ENCODE measurements around the gene CHN2. TPM values are rescaled to one million over a fixed set of nuclear protein-coding genes. Genes with fewer than 3 reads are reported as not detected.

CHN2 gene
- polyA plus RNA-seq, 1 of the 3 experiments (the other 2 are of a cell fraction), result 0.02 TPM

GRCh38 chr7:29511851-29512250 lies 317.3 kb downstream of the CHN2 start (continued):
- TF ChIP-seq FOXJ3 (CRISPR knock-in tag; IDR thresholded peaks at IDR 0.05), result no peak
- TF ChIP-seq GABPA (IDR thresholded peaks at IDR 0.05; ENCODE audit: low read depth), result no peak

DNA sequence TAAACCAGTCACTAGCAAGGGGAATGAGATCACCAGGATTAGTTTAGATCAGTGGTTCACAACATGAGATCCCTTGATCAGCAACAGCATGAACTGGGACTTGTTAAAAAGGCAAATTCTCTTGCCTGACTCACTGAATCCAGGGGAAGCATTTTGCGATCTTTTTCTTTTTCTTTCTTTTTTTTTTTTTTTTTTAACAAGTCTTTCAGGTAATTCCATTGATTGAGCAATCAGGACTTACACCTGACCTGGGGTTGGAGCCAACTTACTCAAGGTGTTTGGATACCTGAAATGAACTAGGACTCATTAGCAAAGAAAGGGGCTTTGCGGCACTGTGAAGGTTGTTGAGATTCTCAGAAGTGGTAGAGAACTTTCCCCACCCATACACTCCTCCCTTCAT lies 321.9 kb downstream of the CHN2 start:
- Histone ChIP-seq H3K9ac (no peak overlapping the region), H3K27ac (ENCODE audit: low read depth in 2 of 2, low read length in 1 of 2) (no peak overlapping the region), H3K4me3 (ENCODE audit: low read depth in 2 of 2, low read length in 1 of 2) (no peak overlapping the region), H2AFZ (ENCODE audit: low read depth) (no peak overlapping the region), H3K79me2 (ENCODE audit: insufficient read depth) (no peaks in the 10 kb centered on the region), H3K4me2 (no peak overlapping the region), H4K20me1 (ENCODE audit: insufficient read depth) (no peaks in the 10 kb centered on the region), H3F3A (replicated peaks; ENCODE audit: insufficient read depth) (no peaks in the 10 kb centered on the region), H3K36me3 (replicated peaks in 1 of 2; ENCODE audit: control insufficient read depth in 1 of 2, insufficient read depth in 2 of 2, low read length in 1 of 2) (no peaks in the 10 kb centered on the region), H3K4me1 (ENCODE audit: control insufficient read depth in 1 of 2, insufficient read depth in 2 of 2, low read depth in 1 of 2, low read length in 1 of 2) (no peaks in the 10 kb centered on the region), H3K9me2 (no peaks in the 10 kb centered on the region), H3K9me3 (no peaks in the 10 kb centered on the region), H3K27me3 (ENCODE audit: insufficient read depth) (no peaks in the 10 kb centered on the region)
- 87% methylated on average over 2 of the region's 2 CpGs for WGBS (ENCODE audit: low lambda C conversion rate)
- ChIA-PET POLR2A (no interaction called here), CTCF (interaction anchor here (0.7 to 1.1 kb wide), 3 partner anchors 10 to 72 kb away, joined by 3 read pairs; no protein-coding TSS in a partner anchor)
- TF ChIP-seq, protein P1, sequence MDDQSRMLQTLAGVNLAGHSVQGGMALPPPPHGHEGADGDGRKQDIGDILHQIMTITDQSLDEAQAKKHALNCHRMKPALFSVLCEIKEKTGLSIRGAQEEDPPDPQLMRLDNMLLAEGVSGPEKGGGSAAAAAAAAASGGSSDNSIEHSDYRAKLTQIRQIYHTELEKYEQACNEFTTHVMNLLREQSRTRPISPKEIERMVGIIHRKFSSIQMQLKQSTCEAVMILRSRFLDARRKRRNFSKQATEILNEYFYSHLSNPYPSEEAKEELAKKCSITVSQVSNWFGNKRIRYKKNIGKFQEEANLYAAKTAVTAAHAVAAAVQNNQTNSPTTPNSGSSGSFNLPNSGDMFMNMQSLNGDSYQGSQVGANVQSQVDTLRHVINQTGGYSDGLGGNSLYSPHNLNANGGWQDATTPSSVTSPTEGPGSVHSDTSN (IDR thresholded peaks at IDR 0.05), result no peak
- TF ChIP-seq GABPA (IDR thresholded peaks at IDR 0.05; ENCODE audit: low read depth), result no peak
- no peak for TF ChIP-seq MEF2A (IDR thresholded peaks at IDR 0.05; ENCODE audit: borderline replicate concordance, low read depth)
- no peak for TF ChIP-seq NFIC (IDR thresholded peaks at IDR 0.05; ENCODE audit: borderline replicate concordance)
- TF ChIP-seq GATA2 (CRISPR knock-in tag; IDR thresholded peaks at IDR 0.05), result no peak
- TF ChIP-seq EP300 (IDR thresholded peaks at IDR 0.05; ENCODE audit: borderline replicate concordance in 1 of 2, low read depth in 1 of 2, low read length in 1 of 2), result no peak
- no peak for TF ChIP-seq FOXJ3 (CRISPR knock-in tag; IDR thresholded peaks at IDR 0.05)
- no peak for TF ChIP-seq MAX (IDR thresholded peaks at IDR 0.05; ENCODE audit: low read depth)
- TF ChIP-seq TAF1 (IDR thresholded peaks at IDR 0.05; ENCODE audit: borderline replicate concordance, low read depth, low read length), result no peak
- no peak for TF ChIP-seq MXI1 (IDR thresholded peaks at IDR 0.05; ENCODE audit: low read depth, low read length)
- no peak for TF ChIP-seq ELF1 (IDR thresholded peaks at IDR 0.05)
- no peak for TF ChIP-seq IRF3 (IDR thresholded peaks at IDR 0.05; ENCODE audit: low read depth, low read length)
- no peak for TF ChIP-seq EZH2phosphoT487 (IDR thresholded peaks at IDR 0.05; ENCODE audit: borderline replicate concordance, low read depth)
- no peak for TF ChIP-seq TEAD4 (IDR thresholded peaks at IDR 0.05; ENCODE audit: borderline replicate concordance, insufficient read depth)
- TF ChIP-seq, protein P2, sequence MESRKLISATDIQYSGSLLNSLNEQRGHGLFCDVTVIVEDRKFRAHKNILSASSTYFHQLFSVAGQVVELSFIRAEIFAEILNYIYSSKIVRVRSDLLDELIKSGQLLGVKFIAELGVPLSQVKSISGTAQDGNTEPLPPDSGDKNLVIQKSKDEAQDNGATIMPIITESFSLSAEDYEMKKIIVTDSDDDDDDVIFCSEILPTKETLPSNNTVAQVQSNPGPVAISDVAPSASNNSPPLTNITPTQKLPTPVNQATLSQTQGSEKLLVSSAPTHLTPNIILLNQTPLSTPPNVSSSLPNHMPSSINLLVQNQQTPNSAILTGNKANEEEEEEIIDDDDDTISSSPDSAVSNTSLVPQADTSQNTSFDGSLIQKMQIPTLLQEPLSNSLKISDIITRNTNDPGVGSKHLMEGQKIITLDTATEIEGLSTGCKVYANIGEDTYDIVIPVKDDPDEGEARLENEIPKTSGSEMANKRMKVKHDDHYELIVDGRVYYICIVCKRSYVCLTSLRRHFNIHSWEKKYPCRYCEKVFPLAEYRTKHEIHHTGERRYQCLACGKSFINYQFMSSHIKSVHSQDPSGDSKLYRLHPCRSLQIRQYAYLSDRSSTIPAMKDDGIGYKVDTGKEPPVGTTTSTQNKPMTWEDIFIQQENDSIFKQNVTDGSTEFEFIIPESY (IDR thresholded peaks at IDR 0.05; ENCODE audit: borderline replicate concordance, low read depth), result no peak
- no peak for TF ChIP-seq CHD2 (IDR thresholded peaks at IDR 0.05; ENCODE audit: low read length, partially characterized antibody)
- no peak for TF ChIP-seq JUND (IDR thresholded peaks at IDR 0.05)
- TF ChIP-seq FOXM1 (IDR thresholded peaks at IDR 0.05; ENCODE audit: low read depth), result no peak
- TF ChIP-seq SMC3 (IDR thresholded peaks at IDR 0.05; ENCODE audit: low read depth, low read length), result no peak
- TF ChIP-seq POLR2AphosphoS5 (IDR thresholded peaks at IDR 0.05; ENCODE audit: low read depth, low read length), result no peak
- no peak for DNase-seq
